HEK293 (cell line): ENCODE data around the gene FBXO3.

Source experiments
- EGR2 ChIP-seq: fragments of 450-650 bp; formaldehyde crosslinking; IDR thresholded peaks from 2 replicates; pipeline ENCODE4 v1.5.1; 2016; ENCODE audit warnings: low read depth, missing biosample characterization, missing genetic modification characterization
- GLIS2 ChIP-seq: fragments of 450-650 bp; formaldehyde crosslinking; IDR thresholded peaks from 2 replicates; pipeline ENCODE4 v1.5.1; 2016; ENCODE audit warnings: missing biosample characterization, missing genetic modification characterization
- KLF10 ChIP-seq: fragments of 450-650 bp; IDR thresholded peaks from 2 replicates; pipeline ENCODE4 v1.5.1; 2018; ENCODE audit warnings: missing biosample characterization, mild to moderate bottlenecking, missing genetic modification characterization
- KLF8 ChIP-seq: fragments of 450-650 bp; formaldehyde crosslinking; IDR thresholded peaks from 2 replicates; pipeline ENCODE4 v1.5.1; 2016; ENCODE audit warnings: missing biosample characterization, missing genetic modification characterization
- KLF9 ChIP-seq: fragments of 450-650 bp; formaldehyde crosslinking; IDR thresholded peaks from 2 replicates; pipeline ENCODE4 v1.5.1; 2016; ENCODE audit warnings: missing biosample characterization, missing genetic modification characterization, low read depth
- SP2 ChIP-seq: fragments of 450-650 bp; formaldehyde crosslinking; IDR thresholded peaks from 2 replicates; pipeline ENCODE4 v1.5.1; 2016; ENCODE audit warnings: missing biosample characterization, missing genetic modification characterization
- SP3 ChIP-seq: fragments of 450-650 bp; formaldehyde crosslinking; IDR thresholded peaks from 2 replicates; pipeline ENCODE4 v1.5.1; 2016; ENCODE audit warnings: missing biosample characterization, missing genetic modification characterization
- SP7 ChIP-seq: fragments of 450-650 bp; formaldehyde crosslinking; IDR thresholded peaks from 2 replicates; pipeline ENCODE4 v1.5.1; 2016; ENCODE audit warnings: missing biosample characterization, missing genetic modification characterization
- WT1 ChIP-seq: fragments of 450-650 bp; formaldehyde crosslinking; IDR thresholded peaks from 2 replicates; pipeline ENCODE4 v1.5.1; 2016; ENCODE audit warnings: missing biosample characterization, missing genetic modification characterization
- ZBTB1 ChIP-seq: fragments of 450-650 bp; formaldehyde crosslinking; IDR thresholded peaks from 2 replicates; pipeline ENCODE4 v1.5.1; 2016; ENCODE audit warnings: missing biosample characterization, missing genetic modification characterization
- ZEB2 ChIP-seq: fragments of 450-650 bp; formaldehyde crosslinking; IDR thresholded peaks from 2 replicates; pipeline ENCODE4 v1.5.1; 2016; ENCODE audit warnings: missing biosample characterization, missing genetic modification characterization
- ZFHX2 ChIP-seq: fragments of 450-650 bp; formaldehyde crosslinking; conservative IDR thresholded peaks from 2 replicates; pipeline ENCODE4 v1.5.1; 2016; ENCODE audit warnings: missing biosample characterization, missing genetic modification characterization
- ZNF175 ChIP-seq: fragments of 450-650 bp; formaldehyde crosslinking; IDR thresholded peaks from 2 replicates; pipeline ENCODE4 v1.5.1; 2016; ENCODE audit warnings: missing biosample characterization, missing genetic modification characterization
- ZNF335 ChIP-seq: fragments of 450-650 bp; formaldehyde crosslinking; conservative IDR thresholded peaks from 2 replicates; pipeline ENCODE4 v1.5.1; 2016; ENCODE audit warnings: missing biosample characterization, missing genetic modification characterization
- ZNF366 ChIP-seq: fragments of 450-650 bp; formaldehyde crosslinking; conservative IDR thresholded peaks from 2 replicates; pipeline ENCODE4 v1.5.1; 2016; ENCODE audit warnings: missing biosample characterization, missing genetic modification characterization
- ZNF501 ChIP-seq: fragments of 450-650 bp; formaldehyde crosslinking; IDR thresholded peaks from 2 replicates; pipeline ENCODE4 v1.5.1; 2016; ENCODE audit warnings: missing biosample characterization, missing genetic modification characterization
- ZNF571 ChIP-seq: fragments of 450-650 bp; formaldehyde crosslinking; IDR thresholded peaks from 2 replicates; pipeline ENCODE4 v1.5.0; 2017; ENCODE audit warnings: missing biosample characterization, missing genetic modification characterization
- ZNF76 ChIP-seq: fragments of 450-650 bp; formaldehyde crosslinking; IDR thresholded peaks from 2 replicates; pipeline ENCODE4; 2016; ENCODE audit warnings: low read depth, missing biosample characterization, missing genetic modification characterization, borderline replicate concordance
- ZNF792 ChIP-seq: fragments of 450-650 bp; formaldehyde crosslinking; IDR thresholded peaks from 2 replicates; pipeline ENCODE4 v1.5.1; 2016; ENCODE audit warnings: missing biosample characterization, missing genetic modification characterization
- TF ChIP-seq, protein P1 (sequence below): fragments of 450-650 bp; formaldehyde crosslinking; IDR thresholded peaks from 2 replicates; pipeline ENCODE4 v1.5.1; 2016; ENCODE audit warnings: missing biosample characterization, missing genetic modification characterization
- TF ChIP-seq, protein P2 (sequence below): fragments of 450-650 bp; IDR thresholded peaks from 2 replicates; pipeline ENCODE4 v1.5.1; 2018; ENCODE audit warnings: missing biosample characterization, missing genetic modification characterization
- TF ChIP-seq, protein P3 (sequence below): fragments of 450-650 bp; formaldehyde crosslinking; IDR thresholded peaks from 2 replicates; pipeline ENCODE4 v1.5.1; 2016; ENCODE audit warnings: missing biosample characterization, missing genetic modification characterization
- TF ChIP-seq, protein P4 (sequence below): fragments of 450-650 bp; formaldehyde crosslinking; IDR thresholded peaks from 2 replicates; pipeline ENCODE4 v1.5.1; 2016; ENCODE audit warnings: missing biosample characterization, missing genetic modification characterization
- TF ChIP-seq, protein P5 (sequence below): sonication (generic); formaldehyde crosslinking; IDR thresholded peaks from 2 replicates; pipeline ENCODE4 v1.8.1; 2022; ENCODE audit warnings: mild to moderate bottlenecking, moderate library complexity, missing genetic modification reagents
- TF ChIP-seq, protein P6 (sequence below): fragments of 450-650 bp; formaldehyde crosslinking; IDR thresholded peaks from 2 replicates; pipeline ENCODE4 v1.5.1; 2016; ENCODE audit warnings: missing biosample characterization, missing genetic modification characterization

Gene FBXO3

DNA sequence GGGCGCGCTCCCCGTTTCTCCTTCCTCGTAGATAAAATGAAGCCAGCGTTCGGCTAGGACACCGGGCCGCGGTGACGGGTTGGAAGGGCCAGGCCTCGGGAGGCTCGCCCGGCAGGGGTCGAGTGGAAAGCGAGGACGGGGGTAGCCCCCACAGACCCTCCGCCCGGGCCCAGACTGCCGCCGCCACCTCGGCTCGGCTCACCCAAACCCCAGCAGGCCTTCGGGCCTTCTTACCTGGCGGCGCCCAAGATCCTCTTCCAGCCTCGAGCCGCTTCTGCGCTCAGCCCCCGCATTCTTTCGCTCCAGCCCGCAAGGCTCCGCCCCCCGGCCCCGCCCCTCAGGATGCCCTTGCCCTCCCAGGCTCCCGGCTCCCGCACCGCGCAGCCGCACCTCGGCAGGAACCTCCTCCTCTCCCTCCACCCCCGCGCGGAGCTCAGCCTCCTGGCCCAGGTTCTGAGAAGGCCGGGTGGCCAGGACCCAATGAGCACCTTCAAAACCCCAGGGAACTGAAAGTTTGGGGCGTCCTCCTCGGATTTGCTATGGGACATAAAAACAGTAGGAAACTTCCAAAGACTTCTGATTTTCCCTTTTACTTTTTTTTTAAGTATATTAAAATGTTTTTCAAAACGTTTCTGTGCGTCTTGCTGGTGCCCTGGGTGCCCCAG is 38.0 kb downstream of the FBXO3 start, which contains the start of gene CD59 (continued):
- TF ChIP-seq, protein P1, sequence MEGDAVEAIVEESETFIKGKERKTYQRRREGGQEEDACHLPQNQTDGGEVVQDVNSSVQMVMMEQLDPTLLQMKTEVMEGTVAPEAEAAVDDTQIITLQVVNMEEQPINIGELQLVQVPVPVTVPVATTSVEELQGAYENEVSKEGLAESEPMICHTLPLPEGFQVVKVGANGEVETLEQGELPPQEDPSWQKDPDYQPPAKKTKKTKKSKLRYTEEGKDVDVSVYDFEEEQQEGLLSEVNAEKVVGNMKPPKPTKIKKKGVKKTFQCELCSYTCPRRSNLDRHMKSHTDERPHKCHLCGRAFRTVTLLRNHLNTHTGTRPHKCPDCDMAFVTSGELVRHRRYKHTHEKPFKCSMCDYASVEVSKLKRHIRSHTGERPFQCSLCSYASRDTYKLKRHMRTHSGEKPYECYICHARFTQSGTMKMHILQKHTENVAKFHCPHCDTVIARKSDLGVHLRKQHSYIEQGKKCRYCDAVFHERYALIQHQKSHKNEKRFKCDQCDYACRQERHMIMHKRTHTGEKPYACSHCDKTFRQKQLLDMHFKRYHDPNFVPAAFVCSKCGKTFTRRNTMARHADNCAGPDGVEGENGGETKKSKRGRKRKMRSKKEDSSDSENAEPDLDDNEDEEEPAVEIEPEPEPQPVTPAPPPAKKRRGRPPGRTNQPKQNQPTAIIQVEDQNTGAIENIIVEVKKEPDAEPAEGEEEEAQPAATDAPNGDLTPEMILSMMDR (tag by site-specific recombination), result no peak
- TF ChIP-seq, protein P2, sequence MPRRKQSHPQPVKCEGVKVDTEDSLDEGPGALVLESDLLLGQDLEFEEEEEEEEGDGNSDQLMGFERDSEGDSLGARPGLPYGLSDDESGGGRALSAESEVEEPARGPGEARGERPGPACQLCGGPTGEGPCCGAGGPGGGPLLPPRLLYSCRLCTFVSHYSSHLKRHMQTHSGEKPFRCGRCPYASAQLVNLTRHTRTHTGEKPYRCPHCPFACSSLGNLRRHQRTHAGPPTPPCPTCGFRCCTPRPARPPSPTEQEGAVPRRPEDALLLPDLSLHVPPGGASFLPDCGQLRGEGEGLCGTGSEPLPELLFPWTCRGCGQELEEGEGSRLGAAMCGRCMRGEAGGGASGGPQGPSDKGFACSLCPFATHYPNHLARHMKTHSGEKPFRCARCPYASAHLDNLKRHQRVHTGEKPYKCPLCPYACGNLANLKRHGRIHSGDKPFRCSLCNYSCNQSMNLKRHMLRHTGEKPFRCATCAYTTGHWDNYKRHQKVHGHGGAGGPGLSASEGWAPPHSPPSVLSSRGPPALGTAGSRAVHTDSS (tag by site-specific recombination), result 0 out of 2 replicates have a peak, but pooled peaks have one; percentile 50
- TF ChIP-seq, protein P3, sequence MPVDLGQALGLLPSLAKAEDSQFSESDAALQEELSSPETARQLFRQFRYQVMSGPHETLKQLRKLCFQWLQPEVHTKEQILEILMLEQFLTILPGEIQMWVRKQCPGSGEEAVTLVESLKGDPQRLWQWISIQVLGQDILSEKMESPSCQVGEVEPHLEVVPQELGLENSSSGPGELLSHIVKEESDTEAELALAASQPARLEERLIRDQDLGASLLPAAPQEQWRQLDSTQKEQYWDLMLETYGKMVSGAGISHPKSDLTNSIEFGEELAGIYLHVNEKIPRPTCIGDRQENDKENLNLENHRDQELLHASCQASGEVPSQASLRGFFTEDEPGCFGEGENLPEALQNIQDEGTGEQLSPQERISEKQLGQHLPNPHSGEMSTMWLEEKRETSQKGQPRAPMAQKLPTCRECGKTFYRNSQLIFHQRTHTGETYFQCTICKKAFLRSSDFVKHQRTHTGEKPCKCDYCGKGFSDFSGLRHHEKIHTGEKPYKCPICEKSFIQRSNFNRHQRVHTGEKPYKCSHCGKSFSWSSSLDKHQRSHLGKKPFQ (tag by site-specific recombination), result no peak
- TF ChIP-seq GLIS2 (peak; percentile 79), SP2 (tag by site-specific recombination) (peak; percentile 88), ZNF792 (tag by site-specific recombination) (0 out of 2 replicates have a peak, but pooled peaks have one; percentile 35), KLF8 (tag by site-specific recombination) (peak; percentile 73), ZNF175 (tag by site-specific recombination) (no peak), ZEB2 (tag by site-specific recombination) (peak; percentile 71), EGR2 (tag by site-specific recombination) (peak; percentile 53), KLF9 (tag by site-specific recombination) (peak; percentile 92), ZNF335 (tag by site-specific recombination) (peak; percentile 75), ZFHX2 (tag by site-specific recombination) (peak; percentile 71), ZNF571 (no peak), ZNF501 (tag by site-specific recombination) (peak; percentile 55), ZNF366 (tag by site-specific recombination) (peak; percentile 91), KLF10 (tag by site-specific recombination) (0 out of 2 replicates have a peak, but pooled peaks have one; percentile 33), ZBTB1 (tag by site-specific recombination) (0 out of 2 replicates have a peak, but pooled peaks have one; percentile 40), WT1 (tag by site-specific recombination) (no peak), SP3 (tag by site-specific recombination) (peak; percentile 81), ZNF76 (tag by site-specific recombination) (peak; percentile 64; the same call in 1 of the 2 replicates), SP7 (peak; percentile 67)
- TF ChIP-seq, protein P4, sequence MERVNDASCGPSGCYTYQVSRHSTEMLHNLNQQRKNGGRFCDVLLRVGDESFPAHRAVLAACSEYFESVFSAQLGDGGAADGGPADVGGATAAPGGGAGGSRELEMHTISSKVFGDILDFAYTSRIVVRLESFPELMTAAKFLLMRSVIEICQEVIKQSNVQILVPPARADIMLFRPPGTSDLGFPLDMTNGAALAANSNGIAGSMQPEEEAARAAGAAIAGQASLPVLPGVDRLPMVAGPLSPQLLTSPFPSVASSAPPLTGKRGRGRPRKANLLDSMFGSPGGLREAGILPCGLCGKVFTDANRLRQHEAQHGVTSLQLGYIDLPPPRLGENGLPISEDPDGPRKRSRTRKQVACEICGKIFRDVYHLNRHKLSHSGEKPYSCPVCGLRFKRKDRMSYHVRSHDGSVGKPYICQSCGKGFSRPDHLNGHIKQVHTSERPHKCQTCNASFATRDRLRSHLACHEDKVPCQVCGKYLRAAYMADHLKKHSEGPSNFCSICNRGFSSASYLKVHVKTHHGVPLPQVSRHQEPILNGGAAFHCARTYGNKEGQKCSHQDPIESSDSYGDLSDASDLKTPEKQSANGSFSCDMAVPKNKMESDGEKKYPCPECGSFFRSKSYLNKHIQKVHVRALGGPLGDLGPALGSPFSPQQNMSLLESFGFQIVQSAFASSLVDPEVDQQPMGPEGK (tag by site-specific recombination), result peak; percentile 89
- TF ChIP-seq, protein P5, sequence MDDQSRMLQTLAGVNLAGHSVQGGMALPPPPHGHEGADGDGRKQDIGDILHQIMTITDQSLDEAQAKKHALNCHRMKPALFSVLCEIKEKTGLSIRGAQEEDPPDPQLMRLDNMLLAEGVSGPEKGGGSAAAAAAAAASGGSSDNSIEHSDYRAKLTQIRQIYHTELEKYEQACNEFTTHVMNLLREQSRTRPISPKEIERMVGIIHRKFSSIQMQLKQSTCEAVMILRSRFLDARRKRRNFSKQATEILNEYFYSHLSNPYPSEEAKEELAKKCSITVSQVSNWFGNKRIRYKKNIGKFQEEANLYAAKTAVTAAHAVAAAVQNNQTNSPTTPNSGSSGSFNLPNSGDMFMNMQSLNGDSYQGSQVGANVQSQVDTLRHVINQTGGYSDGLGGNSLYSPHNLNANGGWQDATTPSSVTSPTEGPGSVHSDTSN (CRISPR knock-in tag), result no peak
- TF ChIP-seq, protein P6, sequence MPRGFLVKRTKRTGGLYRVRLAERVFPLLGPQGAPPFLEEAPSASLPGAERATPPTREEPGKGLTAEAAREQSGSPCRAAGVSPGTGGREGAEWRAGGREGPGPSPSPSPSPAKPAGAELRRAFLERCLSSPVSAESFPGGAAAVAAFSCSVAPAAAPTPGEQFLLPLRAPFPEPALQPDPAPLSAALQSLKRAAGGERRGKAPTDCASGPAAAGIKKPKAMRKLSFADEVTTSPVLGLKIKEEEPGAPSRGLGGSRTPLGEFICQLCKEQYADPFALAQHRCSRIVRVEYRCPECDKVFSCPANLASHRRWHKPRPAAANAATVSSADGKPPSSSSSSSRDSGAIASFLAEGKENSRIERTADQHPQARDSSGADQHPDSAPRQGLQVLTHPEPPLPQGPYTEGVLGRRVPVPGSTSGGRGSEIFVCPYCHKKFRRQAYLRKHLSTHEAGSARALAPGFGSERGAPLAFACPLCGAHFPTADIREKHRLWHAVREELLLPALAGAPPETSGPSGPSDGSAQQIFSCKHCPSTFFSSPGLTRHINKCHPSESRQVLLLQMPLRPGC (tag by site-specific recombination), result peak; percentile 63
